ENCODE results near the gene SLC9A7.

SLC9A7 gene

DNA sequence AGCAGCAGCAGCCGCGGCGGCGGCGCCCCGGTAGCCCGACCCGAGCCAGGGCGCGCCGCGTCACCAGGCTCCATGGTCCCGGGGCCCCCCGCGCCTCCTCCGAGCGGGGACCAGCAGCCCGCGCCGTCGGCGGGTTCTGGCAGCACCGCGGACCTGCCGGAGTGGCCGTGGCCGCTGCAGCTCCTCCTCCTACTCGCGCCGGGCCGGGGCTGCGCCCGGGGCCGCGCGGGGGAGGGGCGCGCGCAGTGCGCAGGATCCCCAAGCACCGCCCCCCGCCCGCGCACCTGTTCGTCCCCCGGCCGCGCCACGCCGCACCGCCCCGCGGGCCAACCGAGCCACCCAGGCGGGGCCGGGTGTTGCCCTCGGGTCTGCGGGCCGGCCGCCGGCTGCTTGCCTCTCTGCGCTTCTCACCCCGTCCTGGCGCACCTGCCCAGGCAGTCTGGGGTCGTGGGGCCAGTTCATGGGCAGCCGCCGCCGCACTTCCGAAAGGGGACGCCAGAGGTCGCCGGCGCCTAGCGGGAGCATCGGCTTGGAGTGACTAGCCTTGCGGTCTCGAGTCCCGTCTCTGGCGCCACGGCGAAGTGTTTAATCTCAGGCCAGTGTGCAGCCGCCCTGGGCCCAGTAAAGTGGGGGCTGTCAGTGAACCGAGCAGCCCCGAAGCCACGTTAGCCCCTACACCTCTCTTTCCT lies at the start of gene SLC9A7:
Gene SLC9A7 (minus strand): TSS at position 163 of the 689 bp plus-strand sequence. CDS start 89 bp downstream, at position 74.
- ChIA-PET CTCF (interaction anchor here (0.8 to 6.1 kb wide), 10 partner anchors 9 to 274 kb away, joined by 3 to 70 read pairs (median 4); no protein-coding TSS in a partner anchor), POLR2A (interaction anchor here (0.7 to 1.4 kb wide), 2 partner anchors 32 kb away, joined by 3 to 8 read pairs; no protein-coding TSS in a partner anchor)
- TF ChIP-seq, protein P1, sequence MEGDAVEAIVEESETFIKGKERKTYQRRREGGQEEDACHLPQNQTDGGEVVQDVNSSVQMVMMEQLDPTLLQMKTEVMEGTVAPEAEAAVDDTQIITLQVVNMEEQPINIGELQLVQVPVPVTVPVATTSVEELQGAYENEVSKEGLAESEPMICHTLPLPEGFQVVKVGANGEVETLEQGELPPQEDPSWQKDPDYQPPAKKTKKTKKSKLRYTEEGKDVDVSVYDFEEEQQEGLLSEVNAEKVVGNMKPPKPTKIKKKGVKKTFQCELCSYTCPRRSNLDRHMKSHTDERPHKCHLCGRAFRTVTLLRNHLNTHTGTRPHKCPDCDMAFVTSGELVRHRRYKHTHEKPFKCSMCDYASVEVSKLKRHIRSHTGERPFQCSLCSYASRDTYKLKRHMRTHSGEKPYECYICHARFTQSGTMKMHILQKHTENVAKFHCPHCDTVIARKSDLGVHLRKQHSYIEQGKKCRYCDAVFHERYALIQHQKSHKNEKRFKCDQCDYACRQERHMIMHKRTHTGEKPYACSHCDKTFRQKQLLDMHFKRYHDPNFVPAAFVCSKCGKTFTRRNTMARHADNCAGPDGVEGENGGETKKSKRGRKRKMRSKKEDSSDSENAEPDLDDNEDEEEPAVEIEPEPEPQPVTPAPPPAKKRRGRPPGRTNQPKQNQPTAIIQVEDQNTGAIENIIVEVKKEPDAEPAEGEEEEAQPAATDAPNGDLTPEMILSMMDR (IDR thresholded peaks at IDR 0.05; ENCODE audit: insufficient read depth, low read length, missing control alignments): peak; percentile 91
- peak within 1 kb of the TSS; percentile 71 for H3K4me3 ChIP-seq (ENCODE audit: low read depth, low read length)
- no peak for DNase-seq (ENCODE audit: low read depth, low spot score)

DNA sequence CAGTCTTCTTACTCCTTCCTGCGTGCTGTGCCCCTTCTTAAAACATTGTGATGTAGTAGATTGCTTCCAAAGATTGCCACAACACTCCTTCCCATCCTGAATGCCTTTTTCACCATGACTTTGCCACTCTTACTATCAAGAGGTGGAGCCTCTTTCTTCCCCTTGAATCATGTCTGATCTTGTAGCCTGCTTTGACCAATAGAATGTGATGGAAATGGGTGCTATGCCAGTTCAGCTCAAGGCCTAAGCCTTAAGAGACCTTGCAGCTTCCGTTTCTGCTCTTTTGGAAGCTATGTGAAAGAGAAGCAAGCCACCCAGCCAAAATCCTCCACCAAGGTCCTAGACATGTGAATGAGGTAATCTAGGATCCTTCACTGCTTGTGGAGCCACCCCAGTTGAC lies 46.4 kb upstream of the SLC9A7 start:
- ChIA-PET POLR2A (no interaction called here), CTCF (no interaction called here)

DNA sequence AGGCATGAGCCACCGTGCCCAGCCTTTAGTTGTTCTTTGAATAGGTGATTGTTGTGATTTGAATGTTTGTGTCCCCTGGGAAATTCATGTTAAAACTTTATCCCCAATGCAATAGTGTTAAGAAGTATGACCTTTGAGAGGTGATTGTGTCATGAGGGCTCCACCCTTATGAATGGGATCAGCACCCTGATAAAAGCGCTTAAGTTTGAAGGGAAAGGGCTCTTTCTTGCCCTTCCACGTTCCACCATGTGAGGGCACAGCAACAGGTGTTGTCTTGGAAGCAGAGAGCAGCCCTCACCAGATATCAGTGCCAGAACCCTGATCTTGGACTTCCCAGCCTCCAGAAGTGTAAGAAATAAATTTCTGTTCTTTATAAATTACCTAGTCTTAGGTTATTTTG lies 44.2 kb upstream of the SLC9A7 start:
- H3K4me3 ChIP-seq (ENCODE audit: low read depth, low read length): no peak overlapping the region
- ChIA-PET CTCF (interaction anchor here (3.6 kb wide), 1 partner anchor 228 kb away, joined by 16 read pairs; no protein-coding TSS in a partner anchor), POLR2A (no interaction called here)
- TF ChIP-seq, protein P1 (IDR thresholded peaks at IDR 0.05; ENCODE audit: insufficient read depth, low read length, missing control alignments): peak; percentile 17
- DNase-seq (ENCODE audit: low read depth, low spot score): no peak

More for the DNA sequence above, 46.4 kb upstream of the SLC9A7 start:
- TF ChIP-seq, protein P1 (IDR thresholded peaks at IDR 0.05; ENCODE audit: insufficient read depth, low read length, missing control alignments): no peak
- no peak overlapping the region for H3K4me3 ChIP-seq (ENCODE audit: low read depth, low read length)
- DNase-seq (ENCODE audit: low read depth, low spot score): no peak

DNA sequence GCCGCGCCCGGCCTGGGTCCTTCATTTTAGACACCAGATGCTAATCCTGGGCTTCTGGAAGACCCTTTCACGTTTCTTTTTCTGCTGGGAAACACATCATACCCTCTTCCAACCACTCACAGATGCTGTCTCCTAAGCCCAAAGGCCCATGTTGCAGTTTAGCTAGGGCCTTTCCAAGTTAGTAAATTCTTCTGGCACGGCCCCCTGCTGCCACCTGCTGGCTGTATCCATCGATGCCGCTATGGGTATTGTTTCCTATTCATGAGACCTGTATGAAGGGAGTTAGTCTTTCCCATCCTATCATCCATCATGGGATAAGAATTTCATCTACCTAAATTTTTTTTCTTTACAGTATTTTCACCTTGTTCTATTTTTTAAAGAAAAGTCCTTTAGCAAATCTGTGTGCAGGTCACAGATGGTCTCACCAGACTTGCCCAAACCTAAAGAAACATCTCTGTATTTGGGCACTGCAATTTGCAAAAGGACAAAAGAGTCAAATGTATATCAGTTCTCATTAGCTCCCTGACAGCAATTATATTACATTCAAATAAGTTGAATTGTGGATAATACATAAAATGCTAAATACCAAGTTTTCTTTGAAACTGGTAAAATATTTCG lies 37.8 kb upstream of the SLC9A7 start:
- no peak for DNase-seq (ENCODE audit: low read depth, low spot score)
- TF ChIP-seq, protein P1 (IDR thresholded peaks at IDR 0.05; ENCODE audit: insufficient read depth, low read length, missing control alignments): peak; percentile 57
- ChIA-PET POLR2A (no interaction called here), CTCF (interaction anchor here (1.0 to 3.7 kb wide), 16 partner anchors 12 to 297 kb away, joined by 3 to 70 read pairs (median 6); partner anchors contain the start of gene SLC9A7)
- H3K4me3 ChIP-seq (ENCODE audit: low read depth, low read length): no peak overlapping the region

DNA sequence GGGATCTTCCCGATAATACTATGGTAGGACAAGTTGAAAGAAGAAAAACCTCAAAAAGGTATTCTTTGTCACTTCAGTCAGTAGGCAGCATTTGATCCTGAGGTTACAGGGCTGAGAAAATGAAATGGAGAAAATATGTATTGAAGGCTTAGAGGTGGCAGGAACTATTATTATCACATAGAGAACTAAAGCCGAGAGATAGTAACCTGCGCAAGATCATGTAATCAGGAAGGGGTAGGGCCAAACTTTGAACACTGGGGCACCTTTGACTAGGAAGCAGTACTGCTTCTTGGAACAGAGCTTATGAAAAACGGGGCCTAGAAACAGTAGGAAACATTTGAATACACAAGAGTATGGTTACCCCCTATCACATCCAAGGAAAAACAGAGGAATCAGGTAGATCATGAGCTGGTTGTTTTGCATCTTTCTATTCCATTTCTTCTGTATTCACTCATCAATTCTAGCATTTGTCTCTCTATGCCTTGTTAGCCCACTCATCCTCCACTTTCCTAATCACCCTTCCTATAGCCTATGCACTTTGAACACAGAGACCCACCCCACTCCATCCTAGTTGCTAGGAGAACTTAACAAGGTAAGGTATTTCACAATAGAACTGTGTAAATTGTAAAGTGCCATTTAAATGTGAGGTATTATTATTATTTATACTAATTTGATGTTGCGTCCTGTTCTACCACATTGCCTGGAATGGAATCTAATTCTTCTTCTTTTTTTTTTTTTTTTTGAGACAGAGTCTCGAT lies 34.6 kb upstream of the SLC9A7 start:
- TF ChIP-seq, protein P1 (IDR thresholded peaks at IDR 0.05; ENCODE audit: insufficient read depth, low read length, missing control alignments): no peak
- no peak for DNase-seq (ENCODE audit: low read depth, low spot score)
- ChIA-PET CTCF (interaction anchor here (4.3 kb wide), 1 partner anchor 33 kb away, joined by 29 read pairs; the partner anchor contains the start of gene SLC9A7), POLR2A (no interaction called here)
- H3K4me3 ChIP-seq (ENCODE audit: low read depth, low read length): no peak overlapping the region

Measured in AG04449 (cell line).